Astrocyte (in vitro differentiated cells and primary cell): Measurements from ENCODE around the gene SEC62. TPM values are rescaled to one million over a fixed set of nuclear protein-coding genes. Genes with fewer than 3 reads are reported as not detected.
"Not testable (repeated sequence)": the region's sequence is repeated elsewhere in the genome, so short reads cannot be mapped to it uniquely, and the experiment has no call there.

Experiments
- DNase-seq: peaks from one replicate; pipeline ENCODE4 v3.0.0-alpha.2; 2010; ENCODE audit warnings: low read depth
- FAIRE-seq: peaks from 2 replicates; lab custom pipeline; 2011; peaks lifted over from hg19 to GRCh38; lab: Jason Lieb, UNC
- H2AFZ ChIP-seq: 2 replicates; pipeline ENCODE4 v1.6.0; 2012; ENCODE audit warnings: low read depth, low read length, inconsistent platforms
- H3K27ac ChIP-seq: 2 replicates; pipeline ENCODE4 v1.5.1; 2011; ENCODE audit warnings: low read depth, low read length, inconsistent platforms
- H3K27me3 ChIP-seq: 2 replicates; pipeline ENCODE4 v1.6.0; 2011; ENCODE audit warnings: low read length, inconsistent platforms; ENCODE audit not compliant: insufficient read depth
- H3K36me3 ChIP-seq: 2 replicates; pipeline ENCODE4 v1.5.1; 2011; ENCODE audit warnings: low read length, inconsistent platforms; ENCODE audit not compliant: insufficient read depth
- H3K4me1 ChIP-seq: 2 replicates; pipeline ENCODE4 v1.5.1; 2011; ENCODE audit warnings: low read length, inconsistent platforms; ENCODE audit not compliant: insufficient read depth
- H3K4me2 ChIP-seq: 2 replicates; pipeline ENCODE4 v1.6.0; 2012; ENCODE audit warnings: low read length, inconsistent platforms
- H3K4me3 ChIP-seq: 2 replicates; pipeline ENCODE4 v1.5.1; 2011; ENCODE audit warnings: low read depth, mild to moderate bottlenecking, low read length, inconsistent platforms; ENCODE audit not compliant: insufficient read depth
- H3K79me2 ChIP-seq: 2 replicates; pipeline ENCODE4 v1.6.0; 2012; ENCODE audit warnings: mild to moderate bottlenecking, low read length, inconsistent platforms; ENCODE audit not compliant: insufficient read depth
- H3K9ac ChIP-seq: 2 replicates; pipeline ENCODE4 v1.6.0; 2012; ENCODE audit warnings: mild to moderate bottlenecking, low read length, inconsistent platforms
- H3K9me3 ChIP-seq: 2 replicates; pipeline ENCODE4 v1.5.1; 2012; ENCODE audit warnings: low read depth, mild to moderate bottlenecking, low read length, inconsistent platforms; ENCODE audit not compliant: insufficient read depth
- H4K20me1 ChIP-seq: 2 replicates; pipeline ENCODE4 v1.6.0; 2012; ENCODE audit warnings: low read length, inconsistent platforms; ENCODE audit not compliant: insufficient read depth
- H3K27ac Mint-ChIP-seq: one replicate; pipeline ENCODE4 v1.8.0; 2021; ENCODE audit warnings: mild to moderate bottlenecking, mixed read lengths; ENCODE audit not compliant: unreplicated experiment
- H3K27me3 Mint-ChIP-seq: one replicate; pipeline ENCODE4 v1.8.0; 2021; ENCODE audit warnings: low read depth, mixed read lengths; ENCODE audit not compliant: unreplicated experiment
- H3K36me3 Mint-ChIP-seq: one replicate; pipeline ENCODE4 v1.8.0; 2021; ENCODE audit warnings: low read depth, mixed read lengths; ENCODE audit not compliant: unreplicated experiment
- H3K4me1 Mint-ChIP-seq: one replicate; pipeline ENCODE4 v1.8.0; 2021; ENCODE audit warnings: low read depth, mixed read lengths; ENCODE audit not compliant: unreplicated experiment
- H3K4me3 Mint-ChIP-seq: one replicate; pipeline ENCODE4 v1.8.0; 2021; ENCODE audit warnings: mild to moderate bottlenecking, moderate library complexity, mixed read lengths; ENCODE audit not compliant: unreplicated experiment
- H3K9me3 Mint-ChIP-seq: one replicate; pipeline ENCODE4 v1.8.0; 2021; ENCODE audit warnings: mild to moderate bottlenecking, mixed read lengths; ENCODE audit not compliant: unreplicated experiment
- EZH2 ChIP-seq: IDR thresholded peaks from 2 replicates; pipeline ENCODE4 v1.6.1; 2012; ENCODE audit warnings: mild to moderate bottlenecking, low read length, inconsistent platforms; ENCODE audit not compliant: insufficient read depth
- total RNA-seq: library from RNA; stranded (reverse); gene quantifications from 2 replicates; pipeline ENCODE4 v1.2.1, GENCODE V29; 2021
- TF ChIP-seq, protein P1 (sequence below): IDR thresholded peaks from 2 replicates; pipeline ENCODE4 v1.5.1; 2011; ENCODE audit warnings: low read depth, mild to moderate bottlenecking, inconsistent platforms, low read length, moderate library complexity; ENCODE audit not compliant: insufficient read depth

Gene SEC62
- total RNA-seq, 1 donor from 2014 or later: 117 TPM

DNA sequence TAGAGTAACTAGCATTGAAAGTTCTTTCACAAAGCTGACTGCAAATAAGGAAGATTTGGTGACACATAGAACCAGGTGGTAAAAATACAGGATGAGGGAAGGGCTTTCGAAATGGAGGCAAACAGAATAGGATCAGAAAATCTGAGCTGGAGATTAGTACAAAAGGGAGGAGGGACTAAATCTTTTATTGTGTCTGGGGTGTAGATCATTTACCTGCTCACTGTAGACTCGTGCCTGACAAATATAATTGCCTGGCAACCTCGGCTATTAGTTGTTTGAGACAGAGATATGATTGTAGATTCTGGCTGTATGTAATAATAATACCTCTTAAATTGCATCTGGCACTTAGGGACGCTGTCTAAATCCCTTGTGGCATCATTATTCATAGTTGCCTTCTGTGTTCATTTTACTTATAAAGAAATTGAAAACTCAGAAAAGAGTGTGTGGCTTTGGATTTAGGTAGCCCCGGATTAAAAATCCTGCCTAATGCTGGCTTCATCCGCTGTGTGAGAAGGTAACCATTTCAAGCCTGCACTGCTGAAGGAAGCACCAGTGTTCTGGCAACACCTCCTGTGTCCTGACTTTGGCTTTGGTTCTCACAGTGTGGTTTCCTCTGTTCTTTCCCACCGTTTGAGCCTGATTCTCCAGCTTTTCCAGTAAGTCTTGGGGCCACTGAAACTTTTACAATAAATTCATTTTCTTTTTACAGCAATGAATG is 46.2 kb downstream of the SEC62 start:
- Mint-ChIP-seq H3K36me3 (no peaks in the 10 kb centered on the region), H3K4me3 (no peak overlapping the region), H3K9me3 (no peaks in the 10 kb centered on the region), H3K27ac (no peak overlapping the region), H3K27me3 (peaks cover 5% of the 10 kb centered on the region), H3K4me1 (no peaks in the 10 kb centered on the region)
- H2AFZ ChIP-seq: no peak overlapping the region
- H3K27ac ChIP-seq: no peak overlapping the region
- H3K4me1 ChIP-seq: no peaks in the 10 kb centered on the region
- H3K4me3 ChIP-seq: no peak overlapping the region
- no peaks in the 10 kb centered on the region for H4K20me1 ChIP-seq
- H3K9ac ChIP-seq: no peak overlapping the region
- no peaks in the 10 kb centered on the region for H3K9me3 ChIP-seq
- no peak for TF ChIP-seq EZH2
- TF ChIP-seq, protein P1, sequence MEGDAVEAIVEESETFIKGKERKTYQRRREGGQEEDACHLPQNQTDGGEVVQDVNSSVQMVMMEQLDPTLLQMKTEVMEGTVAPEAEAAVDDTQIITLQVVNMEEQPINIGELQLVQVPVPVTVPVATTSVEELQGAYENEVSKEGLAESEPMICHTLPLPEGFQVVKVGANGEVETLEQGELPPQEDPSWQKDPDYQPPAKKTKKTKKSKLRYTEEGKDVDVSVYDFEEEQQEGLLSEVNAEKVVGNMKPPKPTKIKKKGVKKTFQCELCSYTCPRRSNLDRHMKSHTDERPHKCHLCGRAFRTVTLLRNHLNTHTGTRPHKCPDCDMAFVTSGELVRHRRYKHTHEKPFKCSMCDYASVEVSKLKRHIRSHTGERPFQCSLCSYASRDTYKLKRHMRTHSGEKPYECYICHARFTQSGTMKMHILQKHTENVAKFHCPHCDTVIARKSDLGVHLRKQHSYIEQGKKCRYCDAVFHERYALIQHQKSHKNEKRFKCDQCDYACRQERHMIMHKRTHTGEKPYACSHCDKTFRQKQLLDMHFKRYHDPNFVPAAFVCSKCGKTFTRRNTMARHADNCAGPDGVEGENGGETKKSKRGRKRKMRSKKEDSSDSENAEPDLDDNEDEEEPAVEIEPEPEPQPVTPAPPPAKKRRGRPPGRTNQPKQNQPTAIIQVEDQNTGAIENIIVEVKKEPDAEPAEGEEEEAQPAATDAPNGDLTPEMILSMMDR: no peak
- no peak for FAIRE-seq
- no peaks in the 10 kb centered on the region for H3K36me3 ChIP-seq
- no peaks in the 10 kb centered on the region for H3K79me2 ChIP-seq
- H3K4me2 ChIP-seq: no peak overlapping the region
- H3K27me3 ChIP-seq: no peaks in the 10 kb centered on the region
- no peak for DNase-seq

DNA sequence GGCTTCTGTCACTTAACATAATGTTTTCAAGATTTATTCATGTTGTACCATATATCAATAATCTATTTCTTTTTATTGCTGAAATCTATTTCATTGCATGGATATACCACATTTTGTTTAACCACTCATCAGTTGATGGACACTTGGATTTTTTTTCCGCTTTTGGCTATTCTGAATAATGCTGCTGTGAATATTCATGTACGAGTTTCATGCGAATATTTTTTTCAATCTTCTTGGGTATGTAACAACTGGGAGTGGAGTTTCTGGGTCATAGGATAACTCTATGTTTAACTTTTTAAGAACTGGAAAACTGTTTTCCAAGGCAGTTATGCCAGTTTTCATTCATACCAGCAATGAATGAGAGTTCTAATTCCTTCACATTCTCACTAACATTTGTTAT is 49.5 kb downstream of the SEC62 start:
- no peaks in the 10 kb centered on the region for H4K20me1 ChIP-seq
- H3K9me3 Mint-ChIP-seq: no peaks in the 10 kb centered on the region

DNA sequence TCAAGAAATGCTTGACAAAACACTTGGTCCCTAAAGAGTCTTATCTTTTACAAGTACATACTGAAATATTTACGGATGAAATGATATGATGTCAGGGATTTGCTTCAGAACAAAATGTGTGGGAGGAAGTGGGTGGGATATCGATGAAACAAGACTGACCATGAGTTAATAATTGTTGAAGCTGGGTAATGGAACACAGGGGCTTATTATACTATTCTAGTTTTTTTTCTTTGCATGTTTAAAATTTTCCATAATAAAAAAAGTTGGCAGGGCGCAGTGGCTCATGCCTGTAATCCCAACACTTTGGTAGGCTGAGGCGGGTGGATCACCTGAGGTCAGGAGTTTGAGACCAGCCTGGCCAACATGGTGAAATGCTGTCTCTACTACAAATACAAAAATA is 52.7 kb downstream of the SEC62 start:
- H3K27ac ChIP-seq, H3K4me1 ChIP-seq, H3K9ac ChIP-seq, H2AFZ ChIP-seq, H3K9me3 Mint-ChIP-seq, H3K27me3 Mint-ChIP-seq, H4K20me1 ChIP-seq, H3K36me3 ChIP-seq, H3K79me2 ChIP-seq, DNase-seq, H3K27me3 ChIP-seq, H3K36me3 Mint-ChIP-seq, H3K4me3 ChIP-seq, H3K4me2 ChIP-seq, H3K27ac Mint-ChIP-seq, H3K4me3 Mint-ChIP-seq, H3K9me3 ChIP-seq, H3K4me1 Mint-ChIP-seq, FAIRE-seq: not testable (repeated sequence)

More for the DNA sequence above, 49.5 kb downstream of the SEC62 start:
- Histone ChIP-seq H3K9ac (no peak overlapping the region), H2AFZ (no peak overlapping the region), H3K4me2 (no peak overlapping the region), H3K27ac (no peak overlapping the region), H3K27me3 (no peaks in the 10 kb centered on the region), H3K79me2 (no peaks in the 10 kb centered on the region), H3K4me1 (no peaks in the 10 kb centered on the region), H3K36me3 (no peaks in the 10 kb centered on the region), H3K9me3 (no peaks in the 10 kb centered on the region), H3K4me3 (no peak overlapping the region)
- Mint-ChIP-seq H3K36me3 (no peaks in the 10 kb centered on the region), H3K4me1 (no peaks in the 10 kb centered on the region), H3K27ac (no peak overlapping the region), H3K4me3 (no peak overlapping the region), H3K27me3 (peaks cover 10% of the 10 kb centered on the region)
- DNase-seq: no peak
- no peak for TF ChIP-seq EZH2
- TF ChIP-seq, protein P1: no peak
- no peak for FAIRE-seq
